Glutamatergic neuron (in vitro differentiated cells): Measurements from ENCODE around the gene KLHL17. TPM values are rescaled to one million over a fixed set of nuclear protein-coding genes. Genes with fewer than 3 reads are reported as not detected.

Source experiments
- DNase-seq: peaks from one replicate; pipeline ENCODE4 v3.0.0; 2022
- H3K27ac Mint-ChIP-seq: one replicate; pipeline ENCODE4 v1.8.0; 2020; ENCODE audit warnings: mild to moderate bottlenecking, mixed read lengths, inconsistent platforms; ENCODE audit not compliant: unreplicated experiment
- H3K27me3 Mint-ChIP-seq: one replicate; pipeline ENCODE4 v1.8.0; 2020; ENCODE audit warnings: mild to moderate bottlenecking, moderate library complexity, mixed read lengths, inconsistent platforms; ENCODE audit not compliant: unreplicated experiment
- H3K36me3 Mint-ChIP-seq: one replicate; pipeline ENCODE4 v1.8.0; 2020; ENCODE audit warnings: mild to moderate bottlenecking, mixed read lengths, inconsistent platforms; ENCODE audit not compliant: unreplicated experiment
- H3K4me1 Mint-ChIP-seq: one replicate; pipeline ENCODE4 v1.8.0; 2020; ENCODE audit warnings: mild to moderate bottlenecking, low read depth, mixed read lengths, inconsistent platforms; ENCODE audit not compliant: unreplicated experiment
- H3K4me3 Mint-ChIP-seq: one replicate; pipeline ENCODE4 v1.8.0; 2020; ENCODE audit warnings: mild to moderate bottlenecking, mixed read lengths, inconsistent platforms; ENCODE audit not compliant: unreplicated experiment
- H3K9me3 Mint-ChIP-seq: one replicate; pipeline ENCODE4 v1.8.0; 2020; ENCODE audit warnings: mild to moderate bottlenecking, moderate library complexity, mixed read lengths, inconsistent platforms; ENCODE audit not compliant: unreplicated experiment
- total RNA-seq: library from RNA; stranded (reverse); fragmentation: NEBNext Ultra II Directional; extraction: Animal tissue kit (Norgen Biotek cat#: 25700); gene quantifications from one replicate; pipeline ENCODE4 v1.2.1, GENCODE V29; 2021; ENCODE audit not compliant: unreplicated experiment
- TF ChIP-seq, protein P1 (sequence below): fragments of 200-600 bp; sonication (generic); IDR thresholded peaks from one replicate; pipeline ENCODE4 v1.5.0; 2021; ENCODE audit not compliant: partially characterized antibody, unreplicated experiment

Gene KLHL17
- total RNA-seq, 1 donor from 2014 or later = 103 TPM

DNA sequence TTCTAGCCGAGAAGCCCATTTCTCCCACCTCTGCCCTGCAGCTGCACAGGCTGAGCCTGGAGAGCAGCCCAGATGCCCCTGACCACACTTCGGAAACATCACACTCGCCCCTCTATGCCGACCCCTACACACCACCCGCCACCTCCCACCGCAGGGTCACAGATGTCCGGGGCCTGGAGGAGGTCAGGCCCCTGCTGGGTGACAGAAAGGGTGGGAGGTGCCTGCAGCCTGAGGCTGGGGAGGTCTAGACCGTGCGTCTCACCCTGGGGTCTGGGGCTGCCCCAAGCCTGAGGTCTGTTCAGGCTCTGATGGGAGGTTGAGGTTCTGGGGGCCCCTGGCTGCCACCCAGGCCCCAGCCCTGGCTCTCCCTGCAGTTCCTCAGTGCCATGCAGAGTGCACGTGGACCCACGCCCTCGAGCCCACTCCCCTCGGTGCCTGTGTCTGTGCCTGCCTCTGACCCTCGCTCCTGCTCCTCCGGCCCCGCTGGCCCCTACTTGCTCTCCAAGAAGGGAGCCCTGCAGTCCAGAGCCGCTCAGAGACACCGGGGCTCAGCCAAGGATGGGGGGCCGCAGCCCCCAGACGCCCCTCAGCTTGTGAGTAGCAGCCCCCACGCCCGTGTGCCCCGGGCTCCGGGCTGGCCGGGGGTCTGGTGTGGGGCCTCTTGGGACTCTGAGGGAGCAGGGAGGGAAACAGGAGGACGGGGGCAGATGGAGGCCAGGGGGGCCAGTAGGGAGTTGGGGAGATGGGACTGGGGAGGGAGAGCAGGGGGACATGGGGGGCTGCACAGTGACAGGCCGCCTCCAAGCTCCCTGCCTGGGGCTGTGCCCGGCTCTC, 13.3 kb downstream of the KLHL17 start:
- DNase-seq = no peak

DNA sequence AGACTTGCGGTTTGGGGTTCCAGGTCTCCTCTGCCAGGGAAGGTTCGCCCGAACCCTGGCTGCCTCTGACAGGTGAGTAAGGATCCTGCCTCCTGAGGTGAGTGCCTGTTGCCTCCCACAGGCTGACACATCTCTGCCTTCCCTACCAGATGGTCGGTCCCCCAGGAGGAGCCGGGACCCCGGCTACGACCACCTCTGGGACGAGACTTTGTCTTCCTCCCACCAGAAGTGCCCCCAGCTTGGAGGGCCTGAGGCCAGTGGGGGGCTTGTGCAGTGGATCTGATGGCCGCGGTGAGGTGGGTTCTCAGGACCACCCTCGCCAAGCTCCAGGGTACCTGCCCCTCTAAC, 13.9 kb downstream of the KLHL17 start:
- peaks cover 6% of the 10 kb centered on the region for H3K9me3 Mint-ChIP-seq
- no peak overlapping the region for H3K4me3 Mint-ChIP-seq
- H3K4me1 Mint-ChIP-seq = no peaks in the 10 kb centered on the region
- H3K27ac Mint-ChIP-seq = no peak overlapping the region
- TF ChIP-seq, protein P1, sequence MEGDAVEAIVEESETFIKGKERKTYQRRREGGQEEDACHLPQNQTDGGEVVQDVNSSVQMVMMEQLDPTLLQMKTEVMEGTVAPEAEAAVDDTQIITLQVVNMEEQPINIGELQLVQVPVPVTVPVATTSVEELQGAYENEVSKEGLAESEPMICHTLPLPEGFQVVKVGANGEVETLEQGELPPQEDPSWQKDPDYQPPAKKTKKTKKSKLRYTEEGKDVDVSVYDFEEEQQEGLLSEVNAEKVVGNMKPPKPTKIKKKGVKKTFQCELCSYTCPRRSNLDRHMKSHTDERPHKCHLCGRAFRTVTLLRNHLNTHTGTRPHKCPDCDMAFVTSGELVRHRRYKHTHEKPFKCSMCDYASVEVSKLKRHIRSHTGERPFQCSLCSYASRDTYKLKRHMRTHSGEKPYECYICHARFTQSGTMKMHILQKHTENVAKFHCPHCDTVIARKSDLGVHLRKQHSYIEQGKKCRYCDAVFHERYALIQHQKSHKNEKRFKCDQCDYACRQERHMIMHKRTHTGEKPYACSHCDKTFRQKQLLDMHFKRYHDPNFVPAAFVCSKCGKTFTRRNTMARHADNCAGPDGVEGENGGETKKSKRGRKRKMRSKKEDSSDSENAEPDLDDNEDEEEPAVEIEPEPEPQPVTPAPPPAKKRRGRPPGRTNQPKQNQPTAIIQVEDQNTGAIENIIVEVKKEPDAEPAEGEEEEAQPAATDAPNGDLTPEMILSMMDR = no peak
- no peak for DNase-seq
- H3K36me3 Mint-ChIP-seq = no peaks in the 10 kb centered on the region
- H3K27me3 Mint-ChIP-seq = peaks cover 10% of the 10 kb centered on the region

More for the DNA sequence above, 13.3 kb downstream of the KLHL17 start:
- Mint-ChIP-seq H3K4me3 (no peak overlapping the region), H3K27ac (no peak overlapping the region), H3K27me3 (peaks cover 16% of the 10 kb centered on the region), H3K36me3 (no peaks in the 10 kb centered on the region), H3K4me1 (peaks cover 2% of the 10 kb centered on the region), H3K9me3 (peaks cover 6% of the 10 kb centered on the region)
- TF ChIP-seq, protein P1 = no peak

DNA sequence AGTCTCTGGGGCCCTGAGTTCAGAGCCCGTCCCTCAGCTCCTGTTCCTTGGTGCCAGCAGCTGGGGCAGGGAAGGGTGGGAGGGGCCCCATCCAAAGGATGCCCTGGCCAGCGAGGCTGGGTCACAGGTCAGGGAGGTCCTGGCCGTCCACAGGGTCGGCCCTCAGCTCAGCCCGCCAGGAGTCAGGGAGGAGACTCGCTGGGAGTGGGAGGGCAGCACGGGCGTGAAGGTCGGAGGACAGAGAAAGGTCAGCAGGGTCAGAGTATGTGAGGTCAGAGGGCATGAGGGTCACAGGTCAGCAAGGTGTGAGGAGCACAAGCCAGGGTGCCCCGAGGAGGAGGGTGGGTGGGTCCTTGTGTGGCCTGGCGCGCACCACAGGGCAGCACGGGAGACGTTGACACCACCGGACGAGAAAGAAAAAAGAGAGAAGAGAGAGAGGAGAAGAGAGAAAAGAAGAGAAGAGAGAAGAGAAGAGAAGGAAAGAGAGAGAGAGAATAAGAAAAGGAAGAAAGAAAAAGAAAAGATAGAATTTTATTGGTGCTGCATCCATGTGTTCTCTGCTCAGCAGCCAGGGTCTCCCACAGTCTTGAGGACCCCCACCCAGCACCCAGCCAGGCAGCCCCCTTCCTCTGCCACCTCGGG, 14.4 kb downstream of the KLHL17 start:
- no peak for DNase-seq
- no peaks in the 10 kb centered on the region for H3K4me1 Mint-ChIP-seq

DNA sequence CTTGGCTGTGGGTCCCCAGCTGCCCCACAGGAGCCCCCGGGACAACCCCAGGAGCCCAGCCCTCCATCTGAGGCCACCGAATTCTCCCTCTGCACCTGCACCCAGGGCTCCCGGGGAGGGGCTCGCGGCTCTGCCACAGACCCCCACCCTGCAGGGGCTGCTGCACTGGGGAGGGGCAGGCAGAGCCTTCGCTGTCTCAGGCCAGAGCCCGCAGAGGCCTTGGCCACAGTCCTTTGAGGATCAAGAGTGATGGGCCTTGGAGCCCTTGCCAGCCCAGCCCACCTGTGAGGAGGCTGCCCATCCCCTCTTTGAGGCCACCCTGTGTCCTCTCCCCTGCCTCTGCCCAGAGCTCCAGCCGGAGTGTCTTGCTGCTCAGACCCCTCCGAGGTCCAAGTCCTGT, 15.0 kb downstream of the KLHL17 start:
- peaks cover 3% of the 10 kb centered on the region for H3K9me3 Mint-ChIP-seq
- peak overlapping the region; percentile 19 for H3K4me3 Mint-ChIP-seq
- no peak overlapping the region for H3K27ac Mint-ChIP-seq

More for the DNA sequence above, 14.4 kb downstream of the KLHL17 start:
- H3K9me3 Mint-ChIP-seq = peaks cover 3% of the 10 kb centered on the region
- H3K27ac Mint-ChIP-seq = no peak overlapping the region
- peaks cover 9% of the 10 kb centered on the region for H3K27me3 Mint-ChIP-seq
- H3K4me3 Mint-ChIP-seq = no peak overlapping the region
- TF ChIP-seq, protein P1 = no peak
- no peaks in the 10 kb centered on the region for H3K36me3 Mint-ChIP-seq

More for the DNA sequence above, 15.0 kb downstream of the KLHL17 start:
- peaks cover 11% of the 10 kb centered on the region for H3K27me3 Mint-ChIP-seq
- H3K36me3 Mint-ChIP-seq = no peaks in the 10 kb centered on the region
- TF ChIP-seq, protein P1 = no peak
- DNase-seq = no peak
- H3K4me1 Mint-ChIP-seq = no peaks in the 10 kb centered on the region
